Mucosa of descending colon (tissue), 3 donors: ENCODE data around the gene VPS11. TPM values are rescaled to one million over a fixed set of nuclear protein-coding genes. Genes with fewer than 3 reads are reported as not detected.

ENCODE experiments used
- ATAC-seq: fragments of 200-7000 bp; cut with Tn5 transposase; one replicate; pipeline ENCODE4 v1.9.1; 2020; ENCODE audit warnings: mild to moderate bottlenecking, moderate library complexity
- DNase-seq, 3 donors: peaks; one replicate each; pipeline ENCODE4 v3.0.0-alpha.2; 2020
- H3K36me3 ChIP-seq: fragments of 200-600 bp; one replicate; pipeline ENCODE4 v1.8.0; 2021; ENCODE audit warnings: low read depth, mild to moderate bottlenecking
- H3K4me1 ChIP-seq: fragments of 200-600 bp; one replicate; pipeline ENCODE4 v1.8.0; 2021; ENCODE audit warnings: low read depth, mild to moderate bottlenecking
- H3K4me3 ChIP-seq: fragments of 200-600 bp; one replicate; pipeline ENCODE4 v1.8.0; 2021; ENCODE audit warnings: mild to moderate bottlenecking
- H3K9me3 ChIP-seq: fragments of 200-600 bp; one replicate; pipeline ENCODE4 v1.8.0; 2021; ENCODE audit warnings: mild to moderate bottlenecking
- CTCF ChIP-seq: fragments of 200-600 bp; IDR thresholded peaks from one replicate; pipeline ENCODE4 v1.8.0; 2022; ENCODE audit warnings: antibody characterized with exemption, mild to moderate bottlenecking
- intact Hi-C, 2 donors: fragments of 100-400 bp; cut with DNase I in 1 of 2; cut with micrococcal nuclease in 1 of 2; formaldehyde crosslinking; loops; one replicate each; pipeline versions ENCODE4 v1.11.0 to v1.11.1; 2022; cut with DNase I, micrococcal nuclease
- total RNA-seq, 3 donors: library from RNA; stranded (reverse); fragmentation: NEBNext Ultra II Directional in 2 of 3; extraction: Animal tissue kit (Norgen Biotek cat#: 25700) in 2 of 3; gene quantifications; one replicate each; pipeline versions ENCODE4 v1.2.1 to v1.2.4, GENCODE V29; 2021 to 2023
- donor health status: DM: no; HTN: no; CAD: no; lungs with moderate emphysema.
- donor health status: DM: no; HTN: no; CAD: no.
- donor health status: DM: no; HTN: yes; CAD: no.

Gene VPS11
- total RNA-seq, 3 donors from 2014 or later: 26.1 to 34.8 (median 29.1) TPM

GRCh38 chr11:119065369-119065768 is 2.2 kb upstream of the VPS11 start:
- ATAC-seq (no peak), DNase-seq (peak in 1 of 3 donors; percentile 30)
- Histone ChIP-seq H3K4me1 (peaks cover 13% of the 10 kb centered on the region), H3K4me3 (no peak overlapping the region), H3K9me3 (no peaks in the 10 kb centered on the region), H3K36me3 (no peaks in the 10 kb centered on the region)
- no peak for TF ChIP-seq CTCF
- intact Hi-C loops: no loop called here

GRCh38 chr11:119077839-119078238 is 10.2 kb downstream of the VPS11 start:
- no peak for TF ChIP-seq CTCF
- DNase-seq (no peak), ATAC-seq (no peak)
- Histone ChIP-seq H3K4me1 (no peaks in the 10 kb centered on the region), H3K4me3 (no peak overlapping the region), H3K9me3 (no peaks in the 10 kb centered on the region), H3K36me3 (peaks cover 27% of the 10 kb centered on the region)
- intact Hi-C loops: no loop called here

- peaks cover 27% of the 10 kb centered on the region for H3K36me3 ChIP-seq
- no peak for ATAC-seq
- H3K9me3 ChIP-seq: no peaks in the 10 kb centered on the region
- no peak for DNase-seq
- H3K4me1 ChIP-seq: no peaks in the 10 kb centered on the region
- intact Hi-C loops: no loop called here
- TF ChIP-seq CTCF: no peak
- H3K4me3 ChIP-seq: no peak overlapping the region
Observed at GRCh38 chr11:119078675-119079420, 11.2 kb downstream of the VPS11 start.

- Histone ChIP-seq H3K4me3 (no peak overlapping the region), H3K9me3 (no peaks in the 10 kb centered on the region), H3K36me3 (peaks cover 24% of the 10 kb centered on the region), H3K4me1 (peaks cover 15% of the 10 kb centered on the region)
- intact Hi-C loops: no loop called here
- DNase-seq (no peak), ATAC-seq (no peak)
- no peak for TF ChIP-seq CTCF
Observed at GRCh38 chr11:119081682-119082260, 14.2 kb downstream of the VPS11 start.

GRCh38 chr11:119084663-119085436 is 17.2 kb downstream of the VPS11 start, which contains the start of gene HMBS:
HMBS (plus strand) TSS chr11:119084881; CDS start chr11:119085034, 153 bp downstream.
- intact Hi-C loops: no loop called here
- Histone ChIP-seq H3K4me3 (peak within 1 kb of the TSS; percentile 45), H3K4me1 (peaks cover 15% of the 10 kb centered on the region)

More at GRCh38 chr11:119084663-119085436, 17.2 kb downstream of the VPS11 start, which contains the start of gene HMBS:
- ATAC-seq (peak; percentile 96), DNase-seq (peak; percentile 95)
- no peaks in the 10 kb centered on the region for H3K36me3 ChIP-seq
- no peak for TF ChIP-seq CTCF
- H3K9me3 ChIP-seq: no peaks in the 10 kb centered on the region
